Measurements from ENCODE around the gene SNX17.

DNA sequence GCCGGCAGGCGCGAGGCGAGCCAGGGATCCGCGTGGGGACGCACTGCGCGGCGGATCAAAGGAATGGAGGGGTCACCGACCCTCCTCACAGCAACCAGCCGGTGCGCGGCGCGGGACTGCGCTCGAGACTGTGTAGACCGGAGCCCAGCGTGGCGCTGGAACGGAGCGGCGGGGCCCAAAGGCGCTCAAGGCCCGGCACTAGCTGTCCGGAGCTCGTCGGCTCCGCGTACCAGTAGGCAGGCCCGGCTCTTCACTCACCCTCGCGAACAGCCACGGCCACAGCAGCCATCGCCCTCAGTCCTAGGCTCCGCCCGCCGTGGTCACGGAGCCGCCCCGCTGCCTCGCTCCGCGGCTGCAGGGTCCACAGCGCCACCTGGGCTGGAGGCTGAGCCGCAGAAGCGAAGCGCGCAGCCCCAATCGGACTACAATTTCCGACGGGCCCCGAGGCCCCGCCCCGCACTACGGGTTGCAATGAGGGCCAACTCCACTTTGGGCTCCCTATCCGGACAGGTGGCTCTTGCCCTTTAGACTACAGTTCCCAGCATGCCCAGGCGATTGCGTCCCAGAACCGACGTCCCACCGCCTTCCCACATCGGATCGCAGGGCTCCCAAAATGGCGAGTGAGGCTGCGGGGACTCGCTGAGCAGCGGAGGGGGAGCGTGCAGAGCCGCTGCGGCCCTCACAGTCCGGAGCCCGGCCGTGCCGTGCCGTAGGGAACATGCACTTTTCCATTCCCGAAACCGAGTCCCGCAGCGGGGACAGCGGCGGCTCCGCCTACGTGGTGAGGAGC is at the start of gene SNX17, which contains the start of gene EIF2B4:
- TF ChIP-seq, protein P1, sequence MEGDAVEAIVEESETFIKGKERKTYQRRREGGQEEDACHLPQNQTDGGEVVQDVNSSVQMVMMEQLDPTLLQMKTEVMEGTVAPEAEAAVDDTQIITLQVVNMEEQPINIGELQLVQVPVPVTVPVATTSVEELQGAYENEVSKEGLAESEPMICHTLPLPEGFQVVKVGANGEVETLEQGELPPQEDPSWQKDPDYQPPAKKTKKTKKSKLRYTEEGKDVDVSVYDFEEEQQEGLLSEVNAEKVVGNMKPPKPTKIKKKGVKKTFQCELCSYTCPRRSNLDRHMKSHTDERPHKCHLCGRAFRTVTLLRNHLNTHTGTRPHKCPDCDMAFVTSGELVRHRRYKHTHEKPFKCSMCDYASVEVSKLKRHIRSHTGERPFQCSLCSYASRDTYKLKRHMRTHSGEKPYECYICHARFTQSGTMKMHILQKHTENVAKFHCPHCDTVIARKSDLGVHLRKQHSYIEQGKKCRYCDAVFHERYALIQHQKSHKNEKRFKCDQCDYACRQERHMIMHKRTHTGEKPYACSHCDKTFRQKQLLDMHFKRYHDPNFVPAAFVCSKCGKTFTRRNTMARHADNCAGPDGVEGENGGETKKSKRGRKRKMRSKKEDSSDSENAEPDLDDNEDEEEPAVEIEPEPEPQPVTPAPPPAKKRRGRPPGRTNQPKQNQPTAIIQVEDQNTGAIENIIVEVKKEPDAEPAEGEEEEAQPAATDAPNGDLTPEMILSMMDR (IDR thresholded peaks at IDR 0.05): peak; percentile 40 to 78 (median 62)
- peak; percentile 81 to 91 for TF ChIP-seq POLR2A (IDR thresholded peaks at IDR 0.05)
